OCI-LY1 (cell line): ENCODE measurements around the gene CSF2RB.

ENCODE experiments used
- H2AFZ ChIP-seq: fragments of 200-600 bp; sonication (generic), shearing (Covaris generic); 2 replicates; pipeline ENCODE4 v1.6.0; 2014; ENCODE audit warnings: antibody characterized with exemption, mild to moderate bottlenecking, low read length
- H3F3A ChIP-seq: fragments of 200-600 bp; sonication (generic), shearing (Covaris generic); 2 replicates; pipeline ENCODE4 v1.6.0; 2014; ENCODE audit warnings: mild to moderate bottlenecking, antibody characterized with exemption, low read length, moderate library complexity; ENCODE audit not compliant: insufficient read depth
- H3K27ac ChIP-seq: fragments of 200-600 bp; sonication (generic); 2 replicates; pipeline ENCODE4 v1.5.1; 2014; ENCODE audit warnings: low read length, mixed run types, mild to moderate bottlenecking, low read depth; ENCODE audit not compliant: poor library complexity, severe bottlenecking
- H3K27me3 ChIP-seq: fragments of 200-600 bp; sonication (generic); 2 replicates; pipeline ENCODE4 v1.6.0; 2014; ENCODE audit warnings: antibody characterized with exemption, mild to moderate bottlenecking, low read length, moderate library complexity; ENCODE audit not compliant: insufficient read depth
- H3K36me3 ChIP-seq: fragments of 200-600 bp; sonication (generic); 2 replicates; pipeline ENCODE4 v1.6.1; 2014; ENCODE audit warnings: mild to moderate bottlenecking, antibody characterized with exemption, low read length, moderate library complexity, mixed read lengths; ENCODE audit not compliant: insufficient read depth
- H3K4me1 ChIP-seq: fragments of 200-600 bp; sonication (generic); 2 replicates; pipeline ENCODE4 v1.5.1; 2014; ENCODE audit warnings: mild to moderate bottlenecking, low read length, moderate library complexity; ENCODE audit not compliant: insufficient read depth, severe bottlenecking
- H3K4me2 ChIP-seq: fragments of 200-600 bp; sonication (generic), shearing (Covaris generic); 2 replicates; pipeline ENCODE4 v1.6.1; 2014; ENCODE audit warnings: low read length
- H3K4me3 ChIP-seq: fragments of 200-600 bp; sonication (generic); 2 replicates; pipeline ENCODE4 v1.5.1; 2014; ENCODE audit warnings: low read length, low read depth, mild to moderate bottlenecking, mixed read lengths; ENCODE audit not compliant: poor library complexity, severe bottlenecking
- H3K79me2 ChIP-seq: fragments of 200-600 bp; shearing (Covaris generic); 2 replicates; pipeline ENCODE4 v1.6.1; 2016; ENCODE audit warnings: mixed run types, low read length, mixed read lengths; ENCODE audit not compliant: insufficient read depth
- H3K9ac ChIP-seq: fragments of 200-600 bp; sonication (generic), shearing (Covaris generic); 2 replicates; pipeline ENCODE4 v1.6.1; 2014; ENCODE audit warnings: mild to moderate bottlenecking, low read length, mixed read lengths
- H3K9me2 ChIP-seq: fragments of 200-600 bp; sonication (generic), shearing (Covaris generic); 2 replicates; pipeline ENCODE4 v1.6.1; 2014; ENCODE audit warnings: low read depth, mild to moderate bottlenecking, low read length, mixed read lengths
- H3K9me3 ChIP-seq: fragments of 200-600 bp; shearing (Covaris generic); 2 replicates; pipeline ENCODE4 v1.6.1; 2014; ENCODE audit warnings: low read length, mixed read lengths
- H4K20me1 ChIP-seq: fragments of 200-600 bp; sonication (generic), shearing (Covaris generic); 2 replicates; pipeline ENCODE4 v1.6.0; 2016; ENCODE audit warnings: mild to moderate bottlenecking, low read length; ENCODE audit not compliant: insufficient read depth
- EZH2 ChIP-seq: fragments of 200-600 bp; sonication (generic), shearing (Covaris generic); IDR thresholded peaks from 2 replicates; pipeline ENCODE4 v1.8.0; 2017; ENCODE audit warnings: borderline replicate concordance, mixed run types, mild to moderate bottlenecking, antibody characterized with exemption, low read length, moderate library complexity, mixed read lengths
- TF ChIP-seq, protein P1 (sequence below): fragments of 200-600 bp; sonication (generic), shearing (Covaris generic); IDR thresholded peaks from 2 replicates; pipeline ENCODE4 v1.5.1; 2017; ENCODE audit warnings: mild to moderate bottlenecking, antibody characterized with exemption, low read length, moderate library complexity, mixed read lengths

CSF2RB gene

DNA sequence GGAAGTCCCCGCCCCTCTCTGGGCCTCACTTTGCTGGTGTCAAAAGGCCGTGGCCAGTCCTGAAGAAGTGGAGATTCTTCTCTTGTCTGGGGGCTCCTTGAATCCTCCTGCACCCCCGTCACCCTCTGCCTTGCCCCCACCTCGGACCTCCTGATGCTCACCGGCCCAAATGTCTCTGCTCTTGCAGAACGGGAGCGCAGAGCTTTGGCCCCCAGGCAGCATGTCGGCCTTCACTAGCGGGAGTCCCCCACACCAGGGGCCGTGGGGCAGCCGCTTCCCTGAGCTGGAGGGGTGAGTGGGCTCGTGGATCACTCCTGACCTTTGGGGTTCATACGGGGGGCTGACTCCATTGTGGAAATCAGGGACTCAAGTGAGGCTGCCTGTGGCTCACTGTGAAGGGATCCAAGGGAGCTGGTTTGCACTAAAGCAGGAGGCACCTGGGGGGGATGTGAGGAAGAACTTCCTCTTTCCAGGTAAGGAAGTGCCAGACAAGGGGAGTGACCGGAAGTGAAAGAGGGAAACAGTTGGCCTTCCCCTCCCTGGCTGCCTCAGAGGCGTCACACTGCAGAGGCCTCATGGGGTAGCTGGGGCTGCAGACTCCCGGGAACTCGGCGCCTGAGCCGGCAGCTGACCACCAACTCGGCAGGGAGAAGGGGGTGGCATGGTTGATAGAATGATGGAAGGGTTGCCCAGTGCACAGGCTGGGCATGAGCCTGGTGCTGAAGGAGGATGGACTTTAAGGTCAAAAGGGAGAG, 23.1 kb downstream of the CSF2RB start:
- H3K36me3 ChIP-seq = no peaks in the 10 kb centered on the region

DNA sequence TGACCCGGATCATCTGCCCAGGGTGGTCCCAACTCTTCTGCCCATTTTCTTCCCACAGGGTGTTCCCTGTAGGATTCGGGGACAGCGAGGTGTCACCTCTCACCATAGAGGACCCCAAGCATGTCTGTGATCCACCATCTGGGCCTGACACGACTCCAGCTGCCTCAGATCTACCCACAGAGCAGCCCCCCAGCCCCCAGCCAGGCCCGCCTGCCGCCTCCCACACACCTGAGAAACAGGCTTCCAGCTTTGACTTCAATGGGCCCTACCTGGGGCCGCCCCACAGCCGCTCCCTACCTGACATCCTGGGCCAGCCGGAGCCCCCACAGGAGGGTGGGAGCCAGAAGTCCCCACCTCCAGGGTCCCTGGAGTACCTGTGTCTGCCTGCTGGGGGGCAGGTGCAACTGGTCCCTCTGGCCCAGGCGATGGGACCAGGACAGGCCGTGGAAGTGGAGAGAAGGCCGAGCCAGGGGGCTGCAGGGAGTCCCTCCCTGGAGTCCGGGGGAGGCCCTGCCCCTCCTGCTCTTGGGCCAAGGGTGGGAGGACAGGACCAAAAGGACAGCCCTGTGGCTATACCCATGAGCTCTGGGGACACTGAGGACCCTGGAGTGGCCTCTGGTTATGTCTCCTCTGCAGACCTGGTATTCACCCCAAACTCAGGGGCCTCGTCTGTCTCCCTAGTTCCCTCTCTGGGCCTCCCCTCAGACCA, 24.0 kb downstream of the CSF2RB start:
- Histone ChIP-seq H3K4me1 (peaks cover 4% of the 10 kb centered on the region), H3K79me2 (no peaks in the 10 kb centered on the region), H3K4me3 (no peak overlapping the region), H3K9me2 (no peaks in the 10 kb centered on the region), H4K20me1 (no peaks in the 10 kb centered on the region), H3K27me3 (peaks cover 6% of the 10 kb centered on the region; the same call in 1 of the 2 replicates), H3F3A (no peaks in the 10 kb centered on the region), H3K4me2 (no peak overlapping the region), H3K27ac (no peak overlapping the region), H3K36me3 (no peaks in the 10 kb centered on the region), H3K9me3 (no peaks in the 10 kb centered on the region), H2AFZ (no peak overlapping the region), H3K9ac (no peak overlapping the region)
- no peak for TF ChIP-seq EZH2
- TF ChIP-seq, protein P1, sequence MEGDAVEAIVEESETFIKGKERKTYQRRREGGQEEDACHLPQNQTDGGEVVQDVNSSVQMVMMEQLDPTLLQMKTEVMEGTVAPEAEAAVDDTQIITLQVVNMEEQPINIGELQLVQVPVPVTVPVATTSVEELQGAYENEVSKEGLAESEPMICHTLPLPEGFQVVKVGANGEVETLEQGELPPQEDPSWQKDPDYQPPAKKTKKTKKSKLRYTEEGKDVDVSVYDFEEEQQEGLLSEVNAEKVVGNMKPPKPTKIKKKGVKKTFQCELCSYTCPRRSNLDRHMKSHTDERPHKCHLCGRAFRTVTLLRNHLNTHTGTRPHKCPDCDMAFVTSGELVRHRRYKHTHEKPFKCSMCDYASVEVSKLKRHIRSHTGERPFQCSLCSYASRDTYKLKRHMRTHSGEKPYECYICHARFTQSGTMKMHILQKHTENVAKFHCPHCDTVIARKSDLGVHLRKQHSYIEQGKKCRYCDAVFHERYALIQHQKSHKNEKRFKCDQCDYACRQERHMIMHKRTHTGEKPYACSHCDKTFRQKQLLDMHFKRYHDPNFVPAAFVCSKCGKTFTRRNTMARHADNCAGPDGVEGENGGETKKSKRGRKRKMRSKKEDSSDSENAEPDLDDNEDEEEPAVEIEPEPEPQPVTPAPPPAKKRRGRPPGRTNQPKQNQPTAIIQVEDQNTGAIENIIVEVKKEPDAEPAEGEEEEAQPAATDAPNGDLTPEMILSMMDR = no peak

More for the DNA sequence above, 23.1 kb downstream of the CSF2RB start:
- Histone ChIP-seq H3K9me3 (no peaks in the 10 kb centered on the region), H3F3A (no peaks in the 10 kb centered on the region), H3K4me1 (peaks cover 4% of the 10 kb centered on the region), H3K27me3 (peaks cover under 1% of the 10 kb centered on the region; the same call in 1 of the 2 replicates), H3K27ac (no peak overlapping the region), H4K20me1 (no peaks in the 10 kb centered on the region), H3K4me2 (no peak overlapping the region), H3K9ac (no peak overlapping the region), H2AFZ (no peak overlapping the region), H3K4me3 (no peak overlapping the region), H3K9me2 (no peaks in the 10 kb centered on the region), H3K79me2 (no peaks in the 10 kb centered on the region)
- TF ChIP-seq, protein P1 = no peak
- no peak for TF ChIP-seq EZH2

DNA sequence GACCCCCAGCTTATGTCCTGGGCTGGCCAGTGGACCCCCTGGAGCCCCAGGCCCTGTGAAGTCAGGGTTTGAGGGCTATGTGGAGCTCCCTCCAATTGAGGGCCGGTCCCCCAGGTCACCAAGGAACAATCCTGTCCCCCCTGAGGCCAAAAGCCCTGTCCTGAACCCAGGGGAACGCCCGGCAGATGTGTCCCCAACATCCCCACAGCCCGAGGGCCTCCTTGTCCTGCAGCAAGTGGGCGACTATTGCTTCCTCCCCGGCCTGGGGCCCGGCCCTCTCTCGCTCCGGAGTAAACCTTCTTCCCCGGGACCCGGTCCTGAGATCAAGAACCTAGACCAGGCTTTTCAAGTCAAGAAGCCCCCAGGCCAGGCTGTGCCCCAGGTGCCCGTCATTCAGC, 24.6 kb downstream of the CSF2RB start:
- H3K4me2 ChIP-seq = no peak overlapping the region

More for the DNA sequence above, 24.6 kb downstream of the CSF2RB start:
- H3F3A ChIP-seq = no peaks in the 10 kb centered on the region
- H3K4me3 ChIP-seq = no peak overlapping the region
- no peaks in the 10 kb centered on the region for H3K9me3 ChIP-seq
- no peak overlapping the region for H3K9ac ChIP-seq
- no peaks in the 10 kb centered on the region for H4K20me1 ChIP-seq
- H3K27me3 ChIP-seq = peaks cover 6% of the 10 kb centered on the region; the same call in 1 of the 2 replicates
- TF ChIP-seq, protein P1 = no peak
- no peak for TF ChIP-seq EZH2
- no peak overlapping the region for H2AFZ ChIP-seq
- H3K9me2 ChIP-seq = no peaks in the 10 kb centered on the region
- H3K79me2 ChIP-seq = no peaks in the 10 kb centered on the region
- peaks cover 4% of the 10 kb centered on the region for H3K4me1 ChIP-seq
- H3K27ac ChIP-seq = no peak overlapping the region
- H3K36me3 ChIP-seq = no peaks in the 10 kb centered on the region
